K562 (cell line): ENCODE measurements around the gene NFATC2.

Experiments used
- TAF7 ChIP-seq: fragments of 450-650 bp; IDR thresholded peaks from 2 replicates; pipeline ENCODE4 v1.6.1; 2016; ENCODE audit warnings: missing genetic modification characterization, missing compliant biosample characterization
- ZKSCAN1 ChIP-seq: fragments of 150-350 bp; IDR thresholded peaks from 2 replicates; pipeline ENCODE4 v1.6.1; 2016; ENCODE audit warnings: low read depth, low read length
- ZZZ3 ChIP-seq: fragments of 450-650 bp; IDR thresholded peaks from 2 replicates; pipeline ENCODE4 v1.6.1; 2016; ENCODE audit warnings: antibody characterized with exemption, mild to moderate bottlenecking, moderate library complexity

DNA sequence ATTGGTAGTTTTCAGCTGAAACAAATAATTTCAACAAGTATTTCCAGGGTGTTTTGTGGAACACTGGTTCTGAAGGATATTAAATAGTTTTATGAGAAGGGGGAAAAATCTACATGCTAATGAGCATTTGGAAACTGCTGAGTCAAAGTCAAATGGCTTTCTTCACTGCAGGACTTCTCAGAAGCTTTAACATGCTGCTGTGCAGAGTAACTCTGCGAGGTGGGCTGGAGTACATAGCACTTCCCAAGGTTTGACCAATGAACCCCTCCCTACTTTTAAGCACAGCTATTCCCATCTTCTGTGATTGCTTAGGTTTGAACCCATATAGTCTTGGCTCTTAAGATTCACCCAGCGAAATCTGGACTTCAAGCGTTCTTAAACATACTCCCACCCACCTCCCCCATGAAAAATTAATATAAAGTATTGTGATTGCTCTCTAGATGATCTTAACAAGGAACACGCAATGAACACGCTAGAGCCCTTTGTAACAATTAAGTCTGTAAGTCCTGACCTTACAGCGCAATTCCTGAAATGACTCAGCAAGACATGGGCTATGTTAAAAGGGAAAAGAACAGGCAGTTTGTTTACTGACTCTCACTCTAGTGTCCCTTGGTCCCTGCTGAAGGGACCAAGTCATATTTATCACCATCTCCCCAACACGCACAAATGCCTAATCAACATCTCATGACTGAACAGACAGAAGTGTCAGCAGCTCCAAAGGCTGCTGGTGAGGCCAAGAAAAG is 105.2 kb downstream of the NFATC2 start:
- TF ChIP-seq TAF7 (no peak), ZKSCAN1 (no peak), ZZZ3 (no peak)
